Stimulated activated CD8-positive, alpha-beta memory T cell treated with anti-CD3 and anti-CD28 coated beads, Interleukin-12 subunit alpha, Interleukin-12 subunit beta, amount 100 ng/mL, for 4 hours (primary cell): ENCODE data around the gene GINS1.

Experiments used
- DNase-seq: peaks from one replicate; pipeline ENCODE4 v3.0.0-alpha.2; 2020; ENCODE audit warnings: low read depth

The GINS1 gene

GRCh38 chr20:25477014-25477882, 69.8 kb downstream of the GINS1 start:
- no peak for DNase-seq

- no peak for DNase-seq
Observed at GRCh38 chr20:25478889-25479568, 71.6 kb downstream of the GINS1 start.

GRCh38 chr20:25479638-25480037, 72.2 kb downstream of the GINS1 start:
- no peak for DNase-seq

GRCh38 chr20:25480156-25480555, 72.7 kb downstream of the GINS1 start:
- DNase-seq, result no peak

GRCh38 chr20:25480797-25481196, 73.3 kb downstream of the GINS1 start:
- no peak for DNase-seq

- DNase-seq, result no peak
Observed at GRCh38 chr20:25481235-25481917, 73.9 kb downstream of the GINS1 start.

- DNase-seq, result no peak
Observed at GRCh38 chr20:25481918-25482253, 74.4 kb downstream of the GINS1 start.

- no peak for DNase-seq
Observed at GRCh38 chr20:25483431-25484132, 76.1 kb downstream of the GINS1 start.

GRCh38 chr20:25484224-25484846, 76.9 kb downstream of the GINS1 start:
- DNase-seq, result no peak

GRCh38 chr20:25484911-25485511, 77.5 kb downstream of the GINS1 start:
- DNase-seq, result no peak

- DNase-seq, result no peak
Observed at GRCh38 chr20:25485872-25486271, 78.4 kb downstream of the GINS1 start.

GRCh38 chr20:25486377-25486776, 78.9 kb downstream of the GINS1 start:
- DNase-seq, result no peak

- DNase-seq, result no peak
Observed at GRCh38 chr20:25487306-25487705, 79.8 kb downstream of the GINS1 start.

GRCh38 chr20:25487975-25488374, 80.5 kb downstream of the GINS1 start:
- no peak for DNase-seq

GRCh38 chr20:25489221-25489871, 81.9 kb downstream of the GINS1 start:
- no peak for DNase-seq

GRCh38 chr20:25490656-25491445, 83.4 kb downstream of the GINS1 start:
- no peak for DNase-seq

- DNase-seq, result no peak
Observed at GRCh38 chr20:25491446-25492038, 84.1 kb downstream of the GINS1 start.

- no peak for DNase-seq
Observed at GRCh38 chr20:25493137-25493536, 85.7 kb downstream of the GINS1 start.

- no peak for DNase-seq
Observed at GRCh38 chr20:25493748-25494505, 86.5 kb downstream of the GINS1 start.
